ENCODE data around the gene MED14. TPM values are rescaled to one million over a fixed set of nuclear protein-coding genes. Genes with fewer than 3 reads are reported as not detected.
"Not testable (repeated sequence)": the region's sequence is repeated elsewhere in the genome, so short reads cannot be mapped to it uniquely, and the experiment has no call there.

MED14 gene
- polyA plus RNA-seq (2013, experiment 1 of 2; ENCODE audit: insufficient read length) = 34.6 TPM
- 41.5 TPM for polyA plus RNA-seq (2013, experiment 2 of 2; ENCODE audit: insufficient read length)

DNA sequence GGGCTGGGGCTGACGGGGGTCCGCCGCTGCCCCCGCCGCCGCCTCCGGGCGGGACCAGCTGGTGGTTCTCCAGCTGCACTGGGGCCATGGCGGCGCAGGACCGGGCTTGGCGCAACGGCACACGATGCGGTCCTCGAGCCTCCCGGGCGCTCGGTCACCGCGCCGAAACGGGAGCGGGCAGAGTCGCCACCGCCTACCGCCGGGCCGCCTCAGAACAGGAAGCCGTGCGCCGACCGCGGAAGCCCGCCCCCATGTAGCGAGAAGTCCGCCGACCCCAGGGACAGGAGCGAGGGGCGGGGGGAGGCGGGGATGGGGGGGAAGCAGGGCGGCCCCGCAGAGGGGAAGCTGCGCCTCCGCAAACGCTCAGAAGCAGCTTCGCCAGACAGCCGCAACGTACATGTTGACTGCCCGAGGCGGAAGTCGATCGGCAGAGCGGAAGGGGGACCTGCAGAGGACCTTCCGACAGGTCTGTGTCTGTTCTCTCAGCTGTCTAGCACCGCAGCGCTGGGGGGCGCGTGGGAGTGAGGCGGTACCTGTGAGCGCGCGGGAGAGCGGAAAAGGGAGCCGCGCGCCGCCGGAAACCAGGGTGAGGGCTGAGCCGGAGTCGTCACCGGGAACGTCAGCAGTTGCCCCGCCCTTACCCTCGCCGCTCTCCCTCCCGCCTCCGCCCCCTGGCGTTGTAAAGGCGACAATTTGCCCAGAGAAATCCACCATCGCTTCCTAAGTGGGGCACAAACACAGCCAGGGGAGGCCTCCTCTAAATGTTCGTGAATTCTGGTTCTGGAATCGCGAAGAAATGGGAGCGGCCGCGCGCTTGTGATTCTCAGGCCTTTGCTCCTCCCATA, at the start of gene MED14:
Gene MED14, minus strand, starts transcription at position 218 of the 845 bp plus-strand sequence. Its CDS starts 130 bp downstream, at position 88.
- DNase-seq = peak; percentile 81

DNA sequence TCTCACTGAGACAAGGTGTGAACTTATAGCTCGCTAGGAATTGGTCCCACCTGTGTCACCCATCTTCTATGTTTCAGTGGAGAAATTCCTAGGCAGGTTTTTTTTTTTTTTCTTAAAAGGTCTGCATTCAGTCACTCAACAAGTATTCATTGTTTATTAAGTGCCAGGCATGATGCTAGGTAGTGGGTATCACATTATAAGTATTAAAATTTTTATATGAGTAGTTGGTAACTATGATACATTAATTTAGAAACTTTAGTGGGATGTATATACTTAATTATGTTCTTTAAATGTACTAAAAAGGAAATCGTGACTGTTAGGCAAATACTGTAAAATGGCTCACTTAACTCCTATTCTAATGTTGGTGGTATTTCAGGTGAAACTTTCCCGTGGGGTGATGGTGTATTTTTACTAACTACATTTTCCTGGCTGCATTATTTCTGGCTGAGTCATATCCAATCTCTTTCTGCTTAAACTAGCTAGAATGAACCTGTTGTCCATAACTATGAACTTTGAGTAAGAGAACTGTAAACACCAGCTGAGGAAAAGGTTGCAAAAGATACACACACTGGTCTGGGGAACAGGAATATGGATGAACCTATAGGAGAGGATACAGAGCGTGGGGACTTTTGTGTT, 49.3 kb upstream of the MED14 start:
- DNase-seq = no peak

DNA sequence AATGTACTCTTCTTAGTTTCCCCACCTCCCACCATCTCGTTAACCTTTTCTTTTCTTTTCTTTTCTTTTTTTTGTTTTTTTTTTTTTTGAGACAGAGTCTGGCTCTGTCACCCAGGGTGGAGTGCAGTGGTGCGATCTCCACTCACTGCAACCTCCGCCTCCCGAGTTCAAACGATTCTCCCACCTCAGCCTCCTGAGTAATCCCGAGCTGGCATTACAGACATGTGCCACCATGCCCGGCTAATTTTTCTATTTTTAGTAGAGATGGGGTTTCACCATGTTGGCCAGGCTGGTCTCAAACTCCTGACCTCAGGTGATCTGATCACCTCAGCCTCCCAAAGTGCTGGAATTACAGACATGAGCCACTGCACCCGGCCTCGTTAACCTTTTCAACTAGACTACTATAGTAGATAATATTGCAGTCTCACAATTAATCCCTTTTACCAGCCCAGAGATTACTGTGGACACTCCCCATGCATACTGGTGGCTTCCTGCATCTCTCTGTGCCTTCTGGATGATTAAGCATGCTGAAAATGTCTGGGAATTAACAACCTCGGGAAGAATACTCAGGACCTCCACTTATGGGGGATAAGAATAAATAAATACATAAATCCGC, 47.4 kb upstream of the MED14 start:
- not testable (repeated sequence) for DNase-seq

DNA sequence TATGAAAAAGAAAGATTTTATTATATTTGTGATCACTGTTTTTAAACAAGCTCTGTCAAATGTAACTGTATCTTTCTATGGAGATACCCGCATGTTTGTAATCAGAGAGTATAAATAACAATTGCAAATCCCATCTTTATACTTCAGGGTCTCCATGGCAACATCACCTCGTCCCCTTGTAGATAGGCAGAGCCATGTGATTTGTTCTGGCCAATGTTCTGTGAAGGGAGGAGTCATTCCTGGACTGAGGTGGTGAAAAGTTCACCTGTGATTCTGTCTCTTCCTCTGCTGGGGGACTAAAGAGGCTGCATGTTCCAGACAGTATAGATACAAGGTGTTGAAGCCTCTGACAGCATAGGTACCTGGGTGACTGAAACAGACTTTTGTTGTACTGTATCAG, 45.6 kb upstream of the MED14 start:
- DNase-seq = no peak

DNA sequence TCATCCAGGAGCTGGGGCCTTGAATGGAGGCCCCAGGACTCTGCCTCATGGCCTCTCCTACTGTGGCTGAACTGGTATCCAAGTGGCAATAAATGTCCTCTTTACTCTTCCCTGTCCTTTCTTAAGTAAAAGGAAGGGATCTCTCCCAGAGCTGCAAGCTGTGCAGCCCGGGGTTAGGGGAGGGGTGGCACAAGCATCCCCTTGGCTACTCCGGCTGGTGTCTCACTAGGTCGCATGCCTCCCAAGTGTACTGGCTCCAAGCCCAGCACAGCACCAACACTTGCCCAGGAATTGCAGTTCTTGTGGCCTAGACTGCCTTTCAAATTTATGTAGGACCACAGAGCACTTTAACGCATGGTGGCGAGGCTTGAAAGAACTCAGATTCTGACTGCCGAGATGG, 44.7 kb upstream of the MED14 start:
- no peak for DNase-seq

DNA sequence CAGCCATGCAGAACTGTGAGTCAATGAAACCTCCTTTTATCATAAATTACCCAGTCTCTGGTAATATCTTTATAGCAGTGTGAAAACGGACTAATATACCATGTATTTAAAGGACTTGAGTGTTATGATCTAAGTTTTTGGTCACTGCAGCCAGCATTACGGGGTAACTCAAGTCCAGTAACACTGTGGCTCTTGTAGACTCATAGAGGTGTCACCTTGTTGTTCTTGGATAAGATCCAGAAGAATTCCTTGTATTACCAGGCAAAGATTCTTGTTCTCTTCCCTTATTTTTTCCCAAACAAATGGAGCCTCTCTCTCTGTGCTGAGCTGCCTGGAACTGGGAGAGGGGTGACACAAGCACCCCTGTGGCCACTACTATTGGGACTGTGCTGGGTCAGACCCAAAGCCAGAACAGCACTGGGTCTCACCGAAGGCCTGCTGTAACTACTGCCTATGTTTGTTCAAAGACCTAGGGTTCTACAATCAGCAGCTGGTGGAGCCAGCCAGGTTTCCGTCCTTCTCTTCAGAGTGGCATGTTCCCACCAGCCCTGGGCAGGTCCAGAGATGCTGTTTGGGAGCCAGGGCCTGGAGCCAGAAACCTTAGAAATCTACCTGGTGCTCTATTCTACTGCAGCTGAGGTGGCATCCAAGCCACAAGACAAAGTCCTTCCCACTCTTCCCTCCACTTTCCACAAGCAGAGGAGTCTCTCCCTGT, 43.7 kb upstream of the MED14 start:
- DNase-seq = peak; percentile 79

DNA sequence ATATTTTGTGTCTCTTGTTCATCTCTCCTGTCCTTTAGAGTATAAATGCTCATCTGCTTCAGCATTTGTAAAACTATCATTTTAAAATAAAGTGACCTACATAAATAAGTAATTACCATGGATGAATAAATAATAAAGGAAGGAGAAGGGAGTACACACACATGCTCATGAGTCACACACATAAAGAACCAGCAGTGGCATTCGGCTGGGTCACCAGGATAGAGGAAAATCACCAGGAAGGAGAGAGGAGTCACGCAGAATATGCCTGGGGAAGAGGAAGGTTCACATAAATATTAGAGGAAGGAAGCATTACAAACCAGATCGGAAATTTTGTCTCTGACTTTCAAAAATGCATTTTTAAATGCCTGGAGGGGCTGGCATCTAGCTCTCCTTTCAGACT, 38.5 kb upstream of the MED14 start:
- peak; percentile 50 for DNase-seq

DNA sequence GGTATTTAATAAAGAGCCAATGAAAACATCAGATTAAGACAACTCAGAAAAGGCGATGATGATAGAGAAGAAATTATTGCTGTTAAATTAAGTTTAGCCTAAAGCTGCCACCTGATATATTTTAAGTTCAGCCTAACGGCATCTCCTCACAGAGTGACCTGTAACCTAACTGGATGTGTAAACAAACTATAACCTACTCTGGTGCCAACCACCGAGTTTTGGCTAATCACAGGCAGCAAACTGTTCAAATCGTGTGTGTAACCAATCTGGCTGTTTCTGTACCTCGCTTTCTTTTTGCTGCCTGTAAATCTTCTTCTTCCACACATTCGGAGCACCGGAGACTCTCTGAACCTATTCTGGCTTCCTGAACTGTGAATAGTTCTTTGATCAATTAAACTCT, 37.8 kb upstream of the MED14 start:
- DNase-seq = no peak

DNA sequence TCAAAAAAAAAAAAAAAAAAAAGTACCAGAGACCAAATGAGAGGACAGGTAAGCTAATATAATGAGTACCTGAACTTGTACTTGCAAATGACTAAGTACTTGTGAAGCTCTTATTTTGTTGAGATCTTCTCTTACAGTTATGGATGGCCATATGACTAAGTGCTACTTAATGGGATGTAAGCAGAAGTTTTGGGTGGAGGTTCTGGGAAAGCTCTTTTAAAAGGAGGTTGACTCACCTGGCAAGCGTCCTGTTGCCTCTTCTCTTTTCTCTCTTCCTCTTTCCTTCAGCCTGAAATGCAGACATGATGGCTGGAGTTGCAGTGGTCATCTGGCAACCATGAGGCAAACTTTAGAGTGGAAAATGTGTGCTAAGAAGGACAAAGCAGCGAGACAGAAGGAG, 36.9 kb upstream of the MED14 start:
- DNase-seq = peak; percentile 18

DNA sequence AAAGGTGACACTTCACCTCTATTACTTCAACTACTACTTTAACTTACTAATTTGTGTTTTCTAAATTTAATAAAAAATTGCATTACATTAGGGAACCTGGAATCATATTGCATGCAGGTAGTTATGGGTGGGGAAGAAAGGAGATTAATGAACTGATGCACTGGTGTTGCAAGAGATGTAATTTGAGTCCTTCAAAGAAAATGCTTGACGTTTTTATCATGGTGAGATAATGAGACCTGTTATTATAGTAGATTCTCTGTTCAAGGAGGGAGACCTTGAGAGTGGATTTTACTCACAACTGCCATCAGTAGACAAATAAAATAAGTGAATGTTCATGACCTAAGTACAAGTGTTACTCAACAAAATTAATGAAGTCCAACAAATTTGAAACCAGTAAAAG, 26.4 kb upstream of the MED14 start:
- DNase-seq = no peak

DNA sequence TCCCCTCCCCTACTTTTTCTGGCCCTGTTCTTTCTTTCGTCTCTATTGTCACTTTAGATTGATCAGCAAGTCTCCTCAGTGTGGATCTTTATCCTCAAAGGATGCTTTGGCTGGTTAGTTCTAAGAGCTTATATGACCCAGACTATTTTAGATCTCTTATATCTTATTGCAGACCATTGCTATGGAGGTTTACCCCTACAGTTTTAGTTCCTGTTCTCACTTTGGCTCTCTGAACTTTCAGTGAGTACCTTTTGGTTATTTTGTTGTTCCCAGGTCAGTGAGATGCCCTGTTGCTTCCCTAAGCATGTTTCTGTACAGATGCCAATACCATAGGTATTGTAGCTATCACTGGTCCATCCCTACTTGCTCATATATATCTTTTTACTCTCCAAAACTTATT, 24.0 kb upstream of the MED14 start:
- no peak for DNase-seq

DNA sequence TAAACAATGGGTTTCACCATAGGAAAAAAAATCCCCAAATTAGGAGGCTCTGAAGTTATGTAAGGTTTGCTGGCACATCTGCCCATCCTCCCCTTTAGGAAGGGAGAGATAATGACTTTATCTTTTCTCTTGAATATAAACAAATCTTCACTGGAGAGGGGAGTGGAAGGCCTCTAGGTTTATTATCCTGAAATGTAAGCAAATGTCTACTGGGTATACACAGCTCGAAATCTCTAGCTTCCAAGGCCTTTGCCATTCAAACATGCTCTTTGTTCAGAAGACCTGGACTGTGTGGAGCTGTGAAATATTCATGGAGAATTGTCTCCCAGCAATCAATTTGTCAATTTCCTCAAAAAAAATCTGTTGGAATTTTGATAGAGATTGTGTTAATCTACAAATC, 21.7 kb upstream of the MED14 start:
- no peak for DNase-seq

DNA sequence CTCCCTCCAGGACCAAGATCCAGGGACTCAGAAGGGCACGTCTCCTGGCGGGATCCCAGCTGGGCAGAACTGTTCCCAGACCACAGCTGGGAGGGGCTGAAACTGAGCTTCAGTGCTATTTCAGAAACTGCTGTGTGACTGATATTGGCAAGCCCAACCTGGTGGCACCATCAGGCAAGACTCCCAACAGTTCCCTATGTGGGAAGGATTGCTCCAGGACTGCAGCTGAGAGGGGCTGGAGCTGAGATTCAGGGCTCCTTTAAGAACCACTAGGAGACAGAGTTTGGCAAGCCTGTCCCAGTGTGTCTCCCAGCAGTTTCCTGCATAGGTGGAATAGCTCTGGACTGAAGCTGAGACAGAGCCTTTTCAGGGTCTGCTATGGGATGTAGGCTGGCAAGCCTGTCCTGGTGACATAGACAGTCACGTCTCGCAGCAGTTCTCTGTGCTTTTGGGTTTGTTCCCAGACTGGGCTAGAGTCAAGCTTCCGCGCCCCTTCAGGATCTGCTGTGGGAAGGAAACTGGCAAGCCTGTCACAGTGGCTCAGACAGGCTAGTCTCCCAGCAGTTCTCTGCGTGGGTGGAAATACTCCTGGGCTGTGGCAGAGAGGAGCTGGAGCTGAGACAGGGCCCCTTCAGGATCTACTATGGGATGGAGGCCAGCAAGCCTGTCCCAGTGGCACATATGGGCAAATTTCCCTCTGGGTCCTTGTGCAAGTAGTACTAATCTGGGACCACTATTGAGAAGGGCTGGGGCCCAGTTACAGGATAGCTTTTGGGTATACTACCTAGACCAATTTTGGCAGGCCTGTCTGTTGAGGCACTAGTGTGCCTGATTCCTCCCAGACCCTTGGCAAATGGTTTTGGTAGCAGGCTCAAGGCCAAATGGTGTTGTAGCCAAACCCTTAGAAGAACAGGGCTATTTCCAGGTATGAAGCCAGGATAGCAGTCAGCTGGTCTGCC, 20.2 kb upstream of the MED14 start:
- DNase-seq = peak; percentile 19

DNA sequence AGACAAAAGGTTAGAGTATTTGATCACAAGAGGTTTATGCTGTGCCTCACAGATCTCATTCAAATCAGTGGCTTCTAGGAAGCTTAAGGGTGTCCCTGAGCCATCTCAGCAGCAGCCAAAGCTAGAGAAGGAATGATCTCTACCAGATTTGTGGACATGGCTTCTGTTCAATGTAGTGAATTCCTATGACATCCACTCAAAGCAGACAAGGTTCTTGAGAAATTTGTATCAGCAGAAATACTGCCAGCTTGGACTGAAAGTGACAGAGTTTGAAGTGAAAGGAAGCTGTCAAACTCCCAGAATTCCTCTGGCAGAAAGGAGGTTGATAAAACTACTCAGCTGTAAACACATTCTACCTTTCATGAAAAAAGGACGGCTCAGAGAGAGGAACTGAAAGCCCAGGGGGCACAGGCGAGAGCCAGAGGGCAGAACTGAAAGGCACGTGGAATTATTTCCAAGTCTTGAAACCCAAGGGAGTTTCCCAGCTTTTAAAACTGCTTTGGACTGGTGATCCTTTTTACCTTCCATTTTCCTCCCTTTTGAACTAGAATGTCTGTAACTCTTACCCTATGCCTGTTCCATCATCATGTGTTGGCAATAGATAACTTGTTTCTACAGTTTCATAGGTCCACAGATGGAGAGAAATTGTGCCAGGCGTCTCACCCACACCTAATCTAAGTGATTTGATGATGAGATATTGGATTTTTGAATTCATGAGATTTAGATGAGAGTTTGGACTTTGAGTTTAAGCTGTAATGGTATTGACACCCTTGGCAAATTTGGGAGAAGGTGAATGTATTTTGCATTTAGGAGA, 14.5 kb upstream of the MED14 start:
- no peak for DNase-seq

DNA sequence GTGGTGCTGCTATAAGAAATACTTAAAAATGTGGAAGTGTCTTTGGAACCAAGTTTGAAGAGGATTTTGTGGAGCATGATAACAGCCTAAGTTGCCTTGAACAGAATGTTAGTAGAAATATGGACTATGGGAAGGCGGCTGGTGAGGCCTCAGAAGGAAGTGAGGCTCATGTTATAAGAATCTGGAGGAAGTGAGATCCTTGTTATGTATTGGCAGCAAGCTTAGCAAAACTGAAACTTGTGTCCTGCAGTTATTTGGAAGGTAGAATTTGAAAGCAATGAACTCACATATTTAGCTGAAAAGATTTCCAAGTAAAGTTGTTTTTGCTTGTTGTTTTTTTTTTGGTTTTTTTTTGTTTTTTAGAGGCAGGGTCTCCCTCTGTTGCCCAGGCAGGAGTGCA, 13.6 kb upstream of the MED14 start:
- no peak for DNase-seq

DNA sequence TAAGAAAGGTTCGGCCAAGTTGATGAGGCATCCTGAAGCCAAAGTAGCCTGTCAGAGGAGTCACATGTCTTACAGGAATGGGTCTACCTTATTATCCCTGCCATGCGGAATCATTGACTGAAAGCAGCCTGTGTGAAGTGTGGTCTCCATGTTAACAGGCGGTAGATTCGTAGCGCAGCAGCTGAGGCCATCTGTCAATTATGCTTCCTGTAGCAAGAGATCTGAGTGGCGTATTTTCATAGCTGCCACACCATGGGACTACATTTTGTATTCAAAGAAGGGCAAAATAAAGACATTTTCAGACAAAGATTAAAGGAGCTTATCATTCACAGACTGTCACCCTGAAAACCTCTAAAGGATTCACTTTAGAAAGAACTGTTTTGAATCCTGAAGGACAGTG, 11.2 kb upstream of the MED14 start:
- no peak for DNase-seq

DNA sequence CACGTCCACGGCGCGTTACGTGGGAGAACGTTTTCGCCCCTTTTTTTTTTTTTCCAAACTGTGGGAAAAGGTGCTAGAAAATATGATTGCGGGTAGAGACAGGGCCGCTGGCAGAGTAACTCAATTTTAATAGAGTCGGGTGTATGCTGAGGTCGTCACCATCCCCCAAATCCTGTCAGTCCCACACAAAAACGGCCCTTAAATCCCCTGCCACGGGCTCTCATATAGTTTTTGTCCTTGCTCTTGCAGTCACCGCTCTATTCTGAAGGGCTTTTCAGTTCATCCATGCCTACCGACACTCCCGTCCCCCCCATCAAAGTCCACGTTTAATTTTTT, 796 bp upstream of the MED14 start:
- no peak for DNase-seq

DNA sequence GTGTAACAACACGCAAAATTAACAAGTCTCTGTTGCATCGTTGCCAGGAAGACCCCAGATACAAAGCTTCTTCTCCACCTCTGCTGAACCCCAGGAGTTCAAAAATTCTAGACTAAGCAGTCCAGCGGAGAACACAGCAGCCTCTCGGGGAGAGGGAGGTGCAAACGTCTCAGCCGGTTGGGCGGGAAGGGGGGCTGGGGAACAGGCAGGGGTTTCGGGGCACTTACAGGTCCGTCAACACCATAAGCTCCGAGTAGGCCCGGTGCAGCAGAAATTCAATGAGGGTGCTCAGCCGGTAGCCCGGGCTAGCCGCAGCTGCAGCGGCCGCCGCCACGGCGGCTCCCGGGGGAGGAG, 394 bp downstream of the MED14 start:
- DNase-seq = peak; percentile 13

DNA sequence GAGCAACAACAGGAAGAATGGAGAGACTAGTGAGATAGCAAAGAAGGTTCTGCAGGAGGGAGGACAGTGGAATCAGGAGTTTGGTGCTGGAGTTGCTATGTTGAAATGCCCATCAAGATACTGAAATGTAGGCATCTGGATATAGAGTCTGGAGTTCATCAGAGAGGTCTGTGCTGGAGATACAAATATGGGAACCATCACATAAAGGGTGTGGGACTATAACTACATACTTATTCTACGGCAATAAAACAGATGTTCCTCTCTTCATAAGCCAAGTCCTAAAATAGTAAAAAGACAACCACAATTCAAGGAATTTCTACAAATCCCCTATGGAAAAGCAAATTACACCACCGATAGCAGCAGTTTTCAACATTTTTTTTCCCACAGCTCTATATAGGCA, 1.6 kb downstream of the MED14 start:
- DNase-seq = no peak

DNA sequence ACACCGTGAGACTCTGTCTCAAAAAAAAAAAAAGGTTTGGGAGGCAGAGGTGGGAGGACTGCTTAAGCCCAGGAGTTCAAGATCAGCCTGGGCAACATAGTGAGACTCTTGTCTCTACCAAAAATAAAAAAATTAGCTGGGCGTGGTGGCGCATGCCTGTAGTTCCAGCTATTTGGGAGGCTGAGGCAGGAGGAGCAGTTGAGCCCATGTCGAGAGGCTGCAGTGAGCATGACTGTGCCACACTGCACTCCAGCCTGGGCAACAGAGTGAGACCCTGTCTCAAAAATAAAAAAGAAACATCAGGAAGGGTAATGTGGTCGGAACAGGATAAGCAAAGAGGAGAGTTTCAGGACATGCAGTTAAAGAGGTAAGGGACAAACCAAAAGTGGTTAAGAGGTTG, 2.8 kb downstream of the MED14 start:
- not testable (repeated sequence) for DNase-seq

All from fibroblast of skin of back (primary cell).